Measurements from ENCODE around the gene POLR2C. TPM values are rescaled to one million over a fixed set of nuclear protein-coding genes. Genes with fewer than 3 reads are reported as not detected.

POLR2C gene
- total RNA-seq, 1 donor from 2014 or later, result 87.5 TPM

GRCh38 chr16:57447186-57447962, 15.1 kb upstream of the POLR2C start, which contains the start of the genes CIAPIN1 and COQ9:
TSS of gene CIAPIN1 (minus strand) at chr16:57447385. CDS start at chr16:57440928, 6,457 bp downstream.
TSS of gene COQ9 (plus strand) at chr16:57447479. CDS start at chr16:57447506, 27 bp downstream.
- DNase-seq (ENCODE audit: extremely low read depth, low read depth, low spot score), result no peak

- no peak for DNase-seq (ENCODE audit: extremely low read depth, low read depth, low spot score)
Measured at GRCh38 chr16:57452021-57452420, 10.5 kb upstream of the POLR2C start.

- DNase-seq (ENCODE audit: extremely low read depth, low read depth, low spot score), result no peak
Measured at GRCh38 chr16:57462978-57463362, 491 bp downstream of the POLR2C start.

- no peak for DNase-seq (ENCODE audit: extremely low read depth, low read depth, low spot score)
Measured at GRCh38 chr16:57464523-57464922, 2.0 kb downstream of the POLR2C start.

- no peak for DNase-seq (ENCODE audit: extremely low read depth, low read depth, low spot score)
Measured at GRCh38 chr16:57468346-57468745, 5.9 kb downstream of the POLR2C start.

GRCh38 chr16:57469046-57469445, 6.6 kb downstream of the POLR2C start:
- DNase-seq (ENCODE audit: extremely low read depth, low read depth, low spot score), result no peak

GRCh38 chr16:57469917-57470470, 7.5 kb downstream of the POLR2C start:
- DNase-seq (ENCODE audit: extremely low read depth, low read depth, low spot score), result no peak

- DNase-seq (ENCODE audit: extremely low read depth, low read depth, low spot score), result no peak
Measured at GRCh38 chr16:57470711-57471110, 8.2 kb downstream of the POLR2C start.

GRCh38 chr16:57471209-57471608, 8.7 kb downstream of the POLR2C start:
- DNase-seq (ENCODE audit: extremely low read depth, low read depth, low spot score), result no peak

- no peak for DNase-seq (ENCODE audit: extremely low read depth, low read depth, low spot score)
Measured at GRCh38 chr16:57471852-57472664, 9.6 kb downstream of the POLR2C start.

GRCh38 chr16:57472665-57473060, 10.2 kb downstream of the POLR2C start:
- DNase-seq (ENCODE audit: extremely low read depth, low read depth, low spot score), result no peak

- no peak for DNase-seq (ENCODE audit: extremely low read depth, low read depth, low spot score)
Measured at GRCh38 chr16:57473176-57473840, 10.8 kb downstream of the POLR2C start.

GRCh38 chr16:57473906-57474305, 11.4 kb downstream of the POLR2C start:
- no peak for DNase-seq (ENCODE audit: extremely low read depth, low read depth, low spot score)

- DNase-seq (ENCODE audit: extremely low read depth, low read depth, low spot score), result no peak
Measured at GRCh38 chr16:57474671-57475661, 12.5 kb downstream of the POLR2C start.

GRCh38 chr16:57475711-57476339, 13.3 kb downstream of the POLR2C start:
- DNase-seq (ENCODE audit: extremely low read depth, low read depth, low spot score), result peak; percentile 22

GRCh38 chr16:57476546-57477410, 14.3 kb downstream of the POLR2C start:
- DNase-seq (ENCODE audit: extremely low read depth, low read depth, low spot score), result no peak

GRCh38 chr16:57477531-57478202, 15.2 kb downstream of the POLR2C start:
- no peak for DNase-seq (ENCODE audit: extremely low read depth, low read depth, low spot score)
